HEK293 (cell line): ENCODE data around the gene STON2.

Source experiments
- CTCF ChIA-PET: fragments of 350-600 bp; formaldehyde crosslinking; extraction: SDS; loops from one replicate; lab custom pipeline; 2021; ENCODE audit warnings: antibody characterized with exemption; lab: Yijun Ruan, JAX
- POLR2A ChIA-PET: fragments of 300-600 bp; formaldehyde crosslinking; extraction: SDS; loops from one replicate; lab custom pipeline; 2020; ENCODE audit warnings: antibody characterized with exemption, inconsistent platforms; lab: Yijun Ruan, JAX
- H3K27ac ChIP-seq: fragments of 200-500 bp; sonication (Bioruptor generic); 2 replicates; pipeline ENCODE4 v1.5.1; 2014; ENCODE audit warnings: low read depth, low read length, control low read depth, inconsistent platforms; ENCODE audit errors: extremely low read depth
- H3K36me3 ChIP-seq, 2 experiments: fragments of 200-500 bp in 1 of 2; sonication (Bioruptor generic) in 1 of 2; 1 replicate in 1 of 2; 2 replicates in 1 of 2; pipeline ENCODE4 v1.5.1; 2014 to 2017; ENCODE audit warnings: inconsistent platforms in 2 of 2, low read length in 2 of 2; ENCODE audit not compliant: control insufficient read depth in 2 of 2, insufficient read depth in 1 of 2
- H3K4me1 ChIP-seq: fragments of 200-500 bp; sonication (Bioruptor generic); 2 replicates; pipeline ENCODE4 v1.5.1; 2014; ENCODE audit warnings: mild to moderate bottlenecking, low read length, inconsistent platforms; ENCODE audit not compliant: control insufficient read depth, insufficient read depth
- H3K4me3 ChIP-seq: 2 replicates; pipeline ENCODE4 v1.5.1; 2011; ENCODE audit warnings: low read depth, mild to moderate bottlenecking, control low read depth, low read length, moderate library complexity
- H3K9me3 ChIP-seq: fragments of 200-500 bp; sonication (Bioruptor generic); 2 replicates; pipeline ENCODE4 v1.5.1; 2014; ENCODE audit warnings: low read depth, low read length, inconsistent platforms; ENCODE audit not compliant: control insufficient read depth, insufficient read depth
- BCL11A ChIP-seq: fragments of 450-650 bp; formaldehyde crosslinking; IDR thresholded peaks from 2 replicates; pipeline ENCODE4 v1.5.1; 2016; ENCODE audit warnings: low read depth, missing biosample characterization, missing genetic modification characterization
- BCL11B ChIP-seq: fragments of 450-650 bp; formaldehyde crosslinking; IDR thresholded peaks from 2 replicates; pipeline ENCODE4 v1.5.1; 2016; ENCODE audit warnings: low read depth, missing biosample characterization, missing genetic modification characterization
- IKZF3 ChIP-seq: fragments of 450-650 bp; IDR thresholded peaks from 2 replicates; pipeline ENCODE4 v1.5.0; 2018; ENCODE audit warnings: missing biosample characterization, mild to moderate bottlenecking, missing genetic modification characterization, moderate library complexity
- KLF1 ChIP-seq: fragments of 450-650 bp; formaldehyde crosslinking; IDR thresholded peaks from 2 replicates; pipeline ENCODE4 v1.5.1; 2016; ENCODE audit warnings: missing biosample characterization, missing genetic modification characterization
- KLF17 ChIP-seq: fragments of 450-650 bp; formaldehyde crosslinking; IDR thresholded peaks from 2 replicates; pipeline ENCODE4 v1.5.1; 2016; ENCODE audit warnings: missing biosample characterization, missing genetic modification characterization
- PRDM1 ChIP-seq: fragments of 450-650 bp; formaldehyde crosslinking; IDR thresholded peaks from 2 replicates; pipeline ENCODE4; 2016; ENCODE audit warnings: missing biosample characterization, missing genetic modification characterization
- YY1 ChIP-seq: fragments of 450-650 bp; formaldehyde crosslinking; IDR thresholded peaks from 2 replicates; pipeline ENCODE4 v1.5.1; 2018; ENCODE audit warnings: missing biosample characterization, missing genetic modification characterization
- YY2 ChIP-seq: fragments of 450-650 bp; formaldehyde crosslinking; IDR thresholded peaks from 2 replicates; pipeline ENCODE4 v1.5.1; 2016; ENCODE audit warnings: missing biosample characterization, missing genetic modification characterization
- ZBTB20 ChIP-seq: fragments of 450-650 bp; formaldehyde crosslinking; IDR thresholded peaks from 2 replicates; pipeline ENCODE4 v1.5.1; 2016; ENCODE audit warnings: missing biosample characterization, missing genetic modification characterization
- ZFP37 ChIP-seq: fragments of 450-650 bp; formaldehyde crosslinking; IDR thresholded peaks from 2 replicates; pipeline ENCODE4 v1.5.1; 2016; ENCODE audit warnings: missing biosample characterization, missing genetic modification characterization
- ZNF184 ChIP-seq: fragments of 450-650 bp; IDR thresholded peaks from 2 replicates; pipeline ENCODE4 v1.5.1; 2018; ENCODE audit warnings: missing biosample characterization, mild to moderate bottlenecking, missing genetic modification characterization
- ZNF202 ChIP-seq: fragments of 450-650 bp; formaldehyde crosslinking; IDR thresholded peaks from 2 replicates; pipeline ENCODE4 v1.5.1; 2016; ENCODE audit warnings: missing biosample characterization, missing genetic modification characterization, borderline replicate concordance
- ZNF214 ChIP-seq: fragments of 450-650 bp; formaldehyde crosslinking; IDR thresholded peaks from 2 replicates; pipeline ENCODE4 v1.5.1; 2017; ENCODE audit warnings: missing biosample characterization, mild to moderate bottlenecking, missing genetic modification characterization, borderline replicate concordance
- ZNF239 ChIP-seq: fragments of 450-650 bp; formaldehyde crosslinking; IDR thresholded peaks from 2 replicates; pipeline ENCODE4 v1.5.1; 2016; ENCODE audit warnings: missing biosample characterization, missing genetic modification characterization
- ZNF292 ChIP-seq: fragments of 450-650 bp; formaldehyde crosslinking; IDR thresholded peaks from 2 replicates; pipeline ENCODE4 v1.5.1; 2016; ENCODE audit warnings: low read depth, missing biosample characterization, missing genetic modification characterization, borderline replicate concordance
- ZNF311 ChIP-seq: fragments of 450-650 bp; formaldehyde crosslinking; IDR thresholded peaks from 2 replicates; pipeline ENCODE4 v1.5.1; 2017; ENCODE audit warnings: missing biosample characterization, missing genetic modification characterization, borderline replicate concordance
- ZNF335 ChIP-seq: fragments of 450-650 bp; formaldehyde crosslinking; conservative IDR thresholded peaks from 2 replicates; pipeline ENCODE4 v1.5.1; 2016; ENCODE audit warnings: missing biosample characterization, missing genetic modification characterization
- ZNF362 ChIP-seq: fragments of 450-650 bp; formaldehyde crosslinking; IDR thresholded peaks from 2 replicates; pipeline ENCODE4 v1.5.1; 2016; ENCODE audit warnings: missing biosample characterization, missing genetic modification characterization
- ZNF423 ChIP-seq: fragments of 450-650 bp; formaldehyde crosslinking; IDR thresholded peaks from 2 replicates; pipeline ENCODE4 v1.5.1; 2016; ENCODE audit warnings: missing biosample characterization, missing genetic modification characterization
- ZNF449 ChIP-seq: fragments of 450-650 bp; formaldehyde crosslinking; IDR thresholded peaks from 2 replicates; pipeline ENCODE4 v1.5.1; 2017; ENCODE audit warnings: missing biosample characterization, mild to moderate bottlenecking, missing genetic modification characterization, moderate library complexity
- ZNF529 ChIP-seq: fragments of 450-650 bp; formaldehyde crosslinking; IDR thresholded peaks from 2 replicates; pipeline ENCODE4 v1.5.1; 2017; ENCODE audit warnings: missing genetic modification characterization, missing biosample characterization; ENCODE audit not compliant: insufficient replicate concordance
- ZNF544 ChIP-seq: fragments of 450-650 bp; formaldehyde crosslinking; IDR thresholded peaks from 2 replicates; pipeline ENCODE4 v1.5.0; 2017; ENCODE audit warnings: missing biosample characterization, missing genetic modification characterization
- ZNF549 ChIP-seq: fragments of 450-650 bp; IDR thresholded peaks from 2 replicates; pipeline ENCODE4 v1.5.1; 2018; ENCODE audit warnings: missing biosample characterization, missing genetic modification characterization, mild to moderate bottlenecking, inconsistent platforms, moderate library complexity
- ZNF560 ChIP-seq: fragments of 450-650 bp; formaldehyde crosslinking; IDR thresholded peaks from 2 replicates; pipeline ENCODE4 v1.5.1; 2017; ENCODE audit warnings: missing biosample characterization, missing genetic modification characterization, borderline replicate concordance
- ZNF571 ChIP-seq: fragments of 450-650 bp; formaldehyde crosslinking; IDR thresholded peaks from 2 replicates; pipeline ENCODE4 v1.5.0; 2017; ENCODE audit warnings: missing biosample characterization, missing genetic modification characterization
- ZNF621 ChIP-seq: fragments of 450-650 bp; formaldehyde crosslinking; IDR thresholded peaks from 2 replicates; pipeline ENCODE4 v1.5.1; 2017; ENCODE audit warnings: missing biosample characterization, missing genetic modification characterization
- ZNF639 ChIP-seq: fragments of 450-650 bp; formaldehyde crosslinking; IDR thresholded peaks from 2 replicates; pipeline ENCODE4 v1.5.1; 2016; ENCODE audit warnings: missing biosample characterization, missing genetic modification characterization
- ZNF701 ChIP-seq: fragments of 450-650 bp; formaldehyde crosslinking; IDR thresholded peaks from 2 replicates; pipeline ENCODE4 v1.5.1; 2016; ENCODE audit warnings: missing biosample characterization, missing genetic modification characterization
- ZNF707 ChIP-seq: fragments of 450-650 bp; formaldehyde crosslinking; IDR thresholded peaks from 2 replicates; pipeline ENCODE4 v1.5.1; 2016; ENCODE audit warnings: missing biosample characterization, missing genetic modification characterization
- ZNF76 ChIP-seq: fragments of 450-650 bp; formaldehyde crosslinking; IDR thresholded peaks from 2 replicates; pipeline ENCODE4; 2016; ENCODE audit warnings: low read depth, missing biosample characterization, missing genetic modification characterization, borderline replicate concordance

The STON2 gene

GRCh38 chr14:81285245-81285644, 114.9 kb downstream of the STON2 start (continued):
- no peak for TF ChIP-seq YY2 (tag by site-specific recombination)
- no peak for TF ChIP-seq ZNF707
- no peak for TF ChIP-seq KLF1
- no peak for TF ChIP-seq ZNF621 (tag by site-specific recombination)
- TF ChIP-seq ZNF214 (tag by site-specific recombination) = no peak

- no peak for TF ChIP-seq YY1
- TF ChIP-seq ZNF544 (tag by site-specific recombination) = no peak
- no peak for TF ChIP-seq BCL11B
- TF ChIP-seq ZNF701 (tag by site-specific recombination) = no peak
- no peak for TF ChIP-seq YY2 (tag by site-specific recombination)
- TF ChIP-seq PRDM1 (tag by site-specific recombination) = no peak
- no peak for TF ChIP-seq ZNF549
- no peak for TF ChIP-seq ZNF214 (tag by site-specific recombination)
- no peak for TF ChIP-seq ZNF529
- TF ChIP-seq ZNF292 (tag by site-specific recombination) = no peak
- no peak for TF ChIP-seq ZBTB20
- no peak for TF ChIP-seq ZNF184 (tag by site-specific recombination)
- TF ChIP-seq ZNF202 (tag by site-specific recombination) = no peak
- TF ChIP-seq ZFP37 (tag by site-specific recombination) = no peak
- TF ChIP-seq ZNF239 (tag by site-specific recombination) = no peak
- TF ChIP-seq IKZF3 (tag by site-specific recombination) = no peak
- no peak for TF ChIP-seq ZNF362 (tag by site-specific recombination)
- no peak for TF ChIP-seq ZNF571 (tag by site-specific recombination)
- no peak for TF ChIP-seq ZNF335 (tag by site-specific recombination)
- CTCF ChIA-PET = no interaction called here
- no peak overlapping the region for H3K27ac ChIP-seq
- POLR2A ChIA-PET = no interaction called here
- H3K4me3 ChIP-seq = no peak overlapping the region
- H3K36me3 ChIP-seq = peaks cover 0 to 14% of the 10 kb centered on the region in 2 experiments; a peak in 1 of 3 replicates
- H3K4me1 ChIP-seq = 0 out of 2 replicates have a peak, but pooled peaks cover under 1% of the 10 kb centered on the region
- H3K9me3 ChIP-seq = no peaks in the 10 kb centered on the region
Observed at GRCh38 chr14:81281332-81281731, 118.8 kb downstream of the STON2 start.

GRCh38 chr14:81280136-81280791, 119.9 kb downstream of the STON2 start:
- ChIA-PET CTCF (interaction anchor here (0.7 kb wide), 1 partner anchor 11 kb away, joined by 4 read pairs; no protein-coding TSS in a partner anchor), POLR2A (no interaction called here)
- Histone ChIP-seq H3K4me3 (no peak overlapping the region), H3K4me1 (0 out of 2 replicates have a peak, but pooled peaks cover 3% of the 10 kb centered on the region), H3K36me3 (peaks cover 0 to 14% of the 10 kb centered on the region in 2 experiments; a peak in 1 of 3 replicates), H3K9me3 (no peaks in the 10 kb centered on the region), H3K27ac (no peak overlapping the region)
- TF ChIP-seq BCL11A (tag by site-specific recombination) (no peak), KLF17 (no peak), ZNF311 (no peak), ZNF184 (tag by site-specific recombination) (no peak), ZNF76 (tag by site-specific recombination) (no peak), ZNF560 (tag by site-specific recombination) (no peak), ZNF423 (tag by site-specific recombination) (no peak), ZNF639 (tag by site-specific recombination) (no peak), ZNF449 (no peak)
